ENCODE data around the gene PHYKPL. TPM values are rescaled to one million over a fixed set of nuclear protein-coding genes. Genes with fewer than 3 reads are reported as not detected.

PHYKPL gene
- polyA plus RNA-seq, 1 experiment: 33.4 TPM

- Histone ChIP-seq H3K4me3 (ENCODE audit: low read depth, low read length) (no peak overlapping the region), H3K9me3 (ENCODE audit: control insufficient read depth, insufficient read depth, low read length) (peaks cover 16% of the 10 kb centered on the region; the same call in 1 of the 2 replicates), H3K27ac (ENCODE audit: low read depth, low read length) (no peak overlapping the region), H3K27me3 (ENCODE audit: control insufficient read depth, insufficient read depth, low read length) (peaks cover 4% of the 10 kb centered on the region)
- TF ChIP-seq CTCF (IDR thresholded peaks at IDR 0.05; ENCODE audit: low read depth, low read length): no peak
- POLR2A ChIA-PET: no interaction called here
- CTCF ChIA-PET: no interaction called here
- DNase-seq (ENCODE audit: low read depth, low spot score): no peak
Observed at GRCh38 chr5:178246624-178247279, 14.2 kb upstream of the PHYKPL start.

GRCh38 chr5:178245389-178245788, 12.8 kb upstream of the PHYKPL start:
- no peak overlapping the region for H3K4me3 ChIP-seq (ENCODE audit: low read depth, low read length)
- no peak overlapping the region for H3K27ac ChIP-seq (ENCODE audit: low read depth, low read length)
- H3K9me3 ChIP-seq (ENCODE audit: control insufficient read depth, insufficient read depth, low read length): peaks cover 17% of the 10 kb centered on the region; the same call in 1 of the 2 replicates
- peaks cover 4% of the 10 kb centered on the region for H3K27me3 ChIP-seq (ENCODE audit: control insufficient read depth, insufficient read depth, low read length)
- ChIA-PET POLR2A (no interaction called here), CTCF (no interaction called here)
- no peak for DNase-seq (ENCODE audit: low read depth, low spot score)
- no peak for TF ChIP-seq CTCF (IDR thresholded peaks at IDR 0.05; ENCODE audit: low read depth, low read length)

- DNase-seq (ENCODE audit: low read depth, low spot score): no peak
- ChIA-PET POLR2A (interaction anchor here (1.2 kb wide), 1 partner anchor 12 kb away, joined by 6 read pairs; the partner anchor contains the start of gene PHYKPL), CTCF (no interaction called here)
- Histone ChIP-seq H3K9me3 (ENCODE audit: control insufficient read depth, insufficient read depth, low read length) (peaks cover 17% of the 10 kb centered on the region; the same call in 1 of the 2 replicates), H3K27ac (ENCODE audit: low read depth, low read length) (peak overlapping the region; percentile 68), H3K4me3 (ENCODE audit: low read depth, low read length) (no peak overlapping the region), H3K27me3 (ENCODE audit: control insufficient read depth, insufficient read depth, low read length) (peaks cover 4% of the 10 kb centered on the region)
- no peak for TF ChIP-seq CTCF (IDR thresholded peaks at IDR 0.05; ENCODE audit: low read depth, low read length)
Observed at GRCh38 chr5:178244576-178244975, 12.0 kb upstream of the PHYKPL start.

- no peak overlapping the region for H3K4me3 ChIP-seq (ENCODE audit: low read depth, low read length)
- H3K27me3 ChIP-seq (ENCODE audit: control insufficient read depth, insufficient read depth, low read length): peaks cover 4% of the 10 kb centered on the region
- CTCF ChIA-PET: no interaction called here
- POLR2A ChIA-PET: no interaction called here
- H3K9me3 ChIP-seq (ENCODE audit: control insufficient read depth, insufficient read depth, low read length): peaks cover 13% of the 10 kb centered on the region; the same call in 1 of the 2 replicates
- no peak for TF ChIP-seq CTCF (IDR thresholded peaks at IDR 0.05; ENCODE audit: low read depth, low read length)
- no peak for DNase-seq (ENCODE audit: low read depth, low spot score)
- no peak overlapping the region for H3K27ac ChIP-seq (ENCODE audit: low read depth, low read length)
Observed at GRCh38 chr5:178242416-178242815, 9.8 kb upstream of the PHYKPL start.

GRCh38 chr5:178241688-178242231, 9.2 kb upstream of the PHYKPL start:
- H3K27me3 ChIP-seq (ENCODE audit: control insufficient read depth, insufficient read depth, low read length): peaks cover 4% of the 10 kb centered on the region
- DNase-seq (ENCODE audit: low read depth, low spot score): no peak
- ChIA-PET CTCF (no interaction called here), POLR2A (no interaction called here)
- no peak for TF ChIP-seq CTCF (IDR thresholded peaks at IDR 0.05; ENCODE audit: low read depth, low read length)
- no peak overlapping the region for H3K4me3 ChIP-seq (ENCODE audit: low read depth, low read length)
- peaks cover 11% of the 10 kb centered on the region; the same call in 1 of the 2 replicates for H3K9me3 ChIP-seq (ENCODE audit: control insufficient read depth, insufficient read depth, low read length)
- no peak overlapping the region for H3K27ac ChIP-seq (ENCODE audit: low read depth, low read length)
